Mesenchymal stem cell (in vitro differentiated cells and primary cell): Measurements from ENCODE around the gene SARDH.

ENCODE experiments used
- DNase-seq: peaks from one replicate; pipeline ENCODE4 v3.0.0-alpha.2; 2013
- H2AFZ ChIP-seq: one replicate; pipeline ENCODE4 v1.6.1; 2013; ENCODE audit warnings: low read depth, mild to moderate bottlenecking, control low read depth, inconsistent platforms, low read length, moderate library complexity
- H2AK5ac ChIP-seq: 2 replicates; pipeline ENCODE4 v1.6.1; 2013; ENCODE audit warnings: low read length, moderate library complexity, mild to moderate bottlenecking, inconsistent platforms; ENCODE audit not compliant: severe bottlenecking
- H2BK120ac ChIP-seq: one replicate; pipeline ENCODE4 v1.6.1; 2013; ENCODE audit warnings: low read depth, mild to moderate bottlenecking, inconsistent platforms, low read length, moderate library complexity
- H2BK12ac ChIP-seq, 2 experiments: one replicate each; pipeline ENCODE4 v1.6.1; 2013; ENCODE audit warnings: inconsistent platforms in 2 of 2, low read length in 2 of 2, mild to moderate bottlenecking in 2 of 2, moderate library complexity in 2 of 2, control low read depth in 1 of 2
- H2BK15ac ChIP-seq: one replicate; pipeline ENCODE4 v1.6.1; 2013; ENCODE audit warnings: mild to moderate bottlenecking, low read depth, inconsistent platforms; ENCODE audit not compliant: poor library complexity, severe bottlenecking
- H2BK5ac ChIP-seq: 2 replicates; pipeline ENCODE4 v1.6.1; 2013; ENCODE audit warnings: low read depth, mild to moderate bottlenecking, low read length, control low read depth, inconsistent platforms; ENCODE audit not compliant: poor library complexity, severe bottlenecking
- H3K14ac ChIP-seq, 2 experiments: one replicate each; pipeline ENCODE4 v1.6.1; 2013; ENCODE audit warnings: inconsistent platforms in 2 of 2, low read length in 2 of 2, control low read depth in 1 of 2, mild to moderate bottlenecking in 1 of 2, moderate library complexity in 1 of 2
- H3K18ac ChIP-seq, 2 experiments: one replicate each; pipeline ENCODE4 v1.6.1; 2013; ENCODE audit warnings: inconsistent platforms in 2 of 2, low read length in 2 of 2, control low read depth in 1 of 2, low read depth in 1 of 2, mild to moderate bottlenecking in 1 of 2
- H3K23ac ChIP-seq, 2 experiments: one replicate each; pipeline ENCODE4 v1.6.1; 2013; ENCODE audit warnings: inconsistent platforms in 2 of 2, low read length in 2 of 2, mild to moderate bottlenecking in 2 of 2, moderate library complexity in 2 of 2, control low read depth in 1 of 2
- H3K27ac ChIP-seq: 2 replicates; pipeline ENCODE4 v1.5.1; 2013; ENCODE audit warnings: mild to moderate bottlenecking, moderate library complexity, low read length, control low read depth, inconsistent platforms; ENCODE audit not compliant: poor library complexity, severe bottlenecking
- H3K27me3 ChIP-seq, 2 experiments: 2 replicates each; pipeline versions ENCODE4 v1.6.1 to v1.7.0; 2013; ENCODE audit warnings: low read length in 2 of 2, mild to moderate bottlenecking in 2 of 2, moderate library complexity in 2 of 2, control low read depth in 1 of 2, inconsistent platforms in 1 of 2; ENCODE audit not compliant: control insufficient read depth in 1 of 2, insufficient read depth in 1 of 2
- H3K36me3 ChIP-seq, 2 experiments: 2 replicates each; pipeline versions ENCODE4 v1.6.1 to v1.7.0; 2013; ENCODE audit warnings: low read length in 2 of 2, control low read depth in 1 of 2, inconsistent platforms in 1 of 2, low read depth in 1 of 2, mild to moderate bottlenecking in 1 of 2; ENCODE audit not compliant: insufficient read depth in 2 of 2, control insufficient read depth in 1 of 2
- H3K4ac ChIP-seq, 2 experiments: one replicate each; pipeline ENCODE4 v1.6.1; 2013; ENCODE audit warnings: inconsistent platforms in 2 of 2, low read length in 2 of 2, mild to moderate bottlenecking in 2 of 2, moderate library complexity in 2 of 2, control low read depth in 1 of 2, low read depth in 1 of 2
- H3K4me1 ChIP-seq: 2 replicates; pipeline ENCODE4 v1.6.1; 2013; ENCODE audit warnings: low read depth, low read length, control low read depth; ENCODE audit not compliant: control insufficient read depth, insufficient read depth
- H3K4me2 ChIP-seq: 2 replicates; pipeline ENCODE4 v1.6.1; 2013; ENCODE audit warnings: low read length, mild to moderate bottlenecking, inconsistent platforms; ENCODE audit not compliant: poor library complexity, severe bottlenecking
- H3K4me3 ChIP-seq, 2 experiments: 2 replicates each; pipeline versions ENCODE4 v1.5.1 to v1.7.0; 2013; ENCODE audit warnings: low read length in 2 of 2, mild to moderate bottlenecking in 2 of 2, control low read depth in 1 of 2, low read depth in 1 of 2; ENCODE audit not compliant: insufficient read depth in 1 of 2
- H3K79me1 ChIP-seq: replicated peaks from 2 replicates; pipeline ENCODE4 v1.6.1; 2013; ENCODE audit warnings: mild to moderate bottlenecking, control low read depth, low read length, inconsistent platforms; ENCODE audit not compliant: poor library complexity, severe bottlenecking
- H3K9ac ChIP-seq: 2 replicates; pipeline ENCODE4 v1.7.0; 2013; ENCODE audit warnings: mild to moderate bottlenecking, low read length, moderate library complexity
- H3K9me3 ChIP-seq: 2 replicates; pipeline ENCODE4 v1.7.0; 2013; ENCODE audit warnings: mild to moderate bottlenecking, low read length; ENCODE audit not compliant: control insufficient read depth
- H4K8ac ChIP-seq: one replicate; pipeline ENCODE4 v1.6.1; 2013; ENCODE audit warnings: inconsistent platforms, mild to moderate bottlenecking, low read length, moderate library complexity
- H4K91ac ChIP-seq: one replicate; pipeline ENCODE4 v1.6.1; 2013; ENCODE audit warnings: mild to moderate bottlenecking, low read length, inconsistent platforms
- WGBS: methylation state at CpG from one replicate; pipeline ENCODE4 v1.1.7; 2013; ENCODE audit warnings: mixed read lengths; 5-methylcytosine and 5-hydroxymethylcytosine counted together

The SARDH gene

DNA sequence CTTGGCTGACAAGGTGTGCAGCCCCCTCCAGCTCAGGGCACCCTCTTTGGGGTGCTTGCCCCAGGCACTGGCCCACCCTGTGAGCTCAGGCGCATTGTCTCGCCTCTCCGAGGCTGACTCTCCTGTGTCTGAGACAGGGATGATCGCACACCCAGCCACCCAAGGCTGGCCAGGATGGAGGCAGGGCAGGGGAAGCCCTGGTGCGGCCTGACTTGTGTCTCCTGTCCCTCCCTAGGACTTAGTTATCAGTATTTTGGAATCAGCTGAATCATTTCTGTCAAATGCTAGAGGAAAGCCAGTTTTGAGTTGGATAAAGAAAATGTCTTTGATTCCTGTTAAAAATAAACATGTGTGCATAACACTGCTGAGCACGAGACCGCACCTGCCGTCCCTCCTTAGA, 104.5 kb downstream of the SARDH start:
- Histone ChIP-seq H3K4me3 (no peak overlapping the region), H3K27ac (no peak overlapping the region), H3K27me3 (peaks cover 59 to 92% of the 10 kb centered on the region in 2 experiments), H2BK12ac (no peak overlapping the region), H2BK5ac (no peak overlapping the region), H3K4ac (no peak overlapping the region), H4K8ac (no peak overlapping the region), H2BK15ac (no peak overlapping the region), H2AK5ac (no peak overlapping the region), H3K14ac (no peak overlapping the region), H3K18ac (no peak overlapping the region), H3K36me3 (no peaks in the 10 kb centered on the region), H4K91ac (no peak overlapping the region), H3K4me1 (no peaks in the 10 kb centered on the region), H3K9me3 (no peaks in the 10 kb centered on the region), H2BK120ac (no peak overlapping the region), H3K23ac (no peak overlapping the region), H3K79me1 (no peaks in the 10 kb centered on the region), H3K4me2 (no peak overlapping the region), H3K9ac (no peak overlapping the region), H2AFZ (no peak overlapping the region)
- no peak for DNase-seq
- 83% methylated on average over 8 of the region's 8 CpGs for WGBS

GRCh38 chr9:133632806-133633680, 105.1 kb downstream of the SARDH start:
- Histone ChIP-seq H3K9ac (no peak overlapping the region), H3K36me3 (no peaks in the 10 kb centered on the region), H2AK5ac (no peak overlapping the region), H3K4me2 (no peak overlapping the region), H3K23ac (peak overlapping the region in 1 of 2 experiments; percentile 53), H3K27me3 (peaks cover 62 to 92% of the 10 kb centered on the region in 2 experiments), H2BK12ac (no peak overlapping the region), H4K8ac (no peak overlapping the region), H3K14ac (peak overlapping the region in 1 of 2 experiments; percentile 9), H3K27ac (no peak overlapping the region), H2BK5ac (no peak overlapping the region), H2AFZ (no peak overlapping the region), H3K4ac (no peak overlapping the region), H4K91ac (no peak overlapping the region), H3K9me3 (peaks cover under 1% of the 10 kb centered on the region), H2BK15ac (no peak overlapping the region), H3K18ac (no peak overlapping the region), H3K4me1 (no peaks in the 10 kb centered on the region), H3K79me1 (no peaks in the 10 kb centered on the region), H2BK120ac (no peak overlapping the region), H3K4me3 (no peak overlapping the region)
- no peak for DNase-seq
- WGBS, result 88% methylated on average over 20 of the region's 27 CpGs

DNA sequence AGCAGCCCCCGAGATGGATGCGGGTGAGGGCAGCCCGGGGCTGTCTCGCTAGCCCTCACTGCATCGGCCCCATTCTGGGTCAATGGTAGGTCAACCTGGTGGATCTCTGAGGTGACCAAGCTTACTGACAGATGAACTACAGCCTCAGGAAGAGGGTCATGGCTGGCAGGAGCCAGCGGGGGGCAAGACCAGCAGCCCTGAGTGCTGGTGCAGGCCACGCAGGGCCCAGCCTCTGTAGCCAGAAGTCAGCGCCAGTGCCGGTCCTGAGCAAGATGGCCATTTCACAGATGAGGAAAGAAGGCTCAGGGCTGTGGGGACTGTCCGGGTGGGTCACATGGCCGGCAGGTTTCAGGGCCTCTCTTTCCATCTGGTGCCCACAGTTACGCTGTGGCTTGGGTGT, 107.0 kb downstream of the SARDH start:
- H3K27ac ChIP-seq, result no peak overlapping the region
- no peak overlapping the region for H3K4me3 ChIP-seq
- H3K14ac ChIP-seq, result no peak overlapping the region
- peaks cover 17% of the 10 kb centered on the region for H3K9me3 ChIP-seq
- no peak overlapping the region for H3K4me2 ChIP-seq
- DNase-seq, result no peak
- H3K4ac ChIP-seq, result no peak overlapping the region
- no peak overlapping the region for H2BK5ac ChIP-seq
- no peak overlapping the region for H3K18ac ChIP-seq
- no peak overlapping the region for H2AFZ ChIP-seq
- no peak overlapping the region for H2AK5ac ChIP-seq
- peak overlapping the region in 1 of 2 experiments; percentile 42 for H3K23ac ChIP-seq
- peaks cover 62 to 84% of the 10 kb centered on the region in 2 experiments for H3K27me3 ChIP-seq
- H3K4me1 ChIP-seq, result no peaks in the 10 kb centered on the region
- H3K9ac ChIP-seq, result no peak overlapping the region
- H3K36me3 ChIP-seq, result no peaks in the 10 kb centered on the region
- H2BK12ac ChIP-seq, result no peak overlapping the region
- no peak overlapping the region for H2BK120ac ChIP-seq
- no peak overlapping the region for H4K8ac ChIP-seq
- H2BK15ac ChIP-seq, result no peak overlapping the region
- 90% methylated on average over 12 of the region's 12 CpGs for WGBS
- no peak overlapping the region for H4K91ac ChIP-seq
- H3K79me1 ChIP-seq, result no peaks in the 10 kb centered on the region

GRCh38 chr9:133629221-133630110, 108.7 kb downstream of the SARDH start:
- no peak overlapping the region for H3K18ac ChIP-seq
- H2BK15ac ChIP-seq, result no peak overlapping the region
- DNase-seq, result no peak
- no peak overlapping the region for H3K9ac ChIP-seq
- no peak overlapping the region for H3K23ac ChIP-seq
- no peaks in the 10 kb centered on the region for H3K4me1 ChIP-seq
- no peaks in the 10 kb centered on the region for H3K79me1 ChIP-seq
- H3K27ac ChIP-seq, result no peak overlapping the region
- H2BK120ac ChIP-seq, result no peak overlapping the region
- H3K4me2 ChIP-seq, result no peak overlapping the region
- 88% methylated on average over 23 of the region's 23 CpGs for WGBS
- H3K4me3 ChIP-seq, result no peak overlapping the region
- no peak overlapping the region for H2AK5ac ChIP-seq
- no peak overlapping the region for H4K8ac ChIP-seq
- no peak overlapping the region for H3K14ac ChIP-seq
- no peak overlapping the region for H2BK12ac ChIP-seq
- no peak overlapping the region for H3K4ac ChIP-seq
- no peaks in the 10 kb centered on the region for H3K36me3 ChIP-seq
- peaks cover 59 to 73% of the 10 kb centered on the region in 2 experiments for H3K27me3 ChIP-seq
- peaks cover 28% of the 10 kb centered on the region for H3K9me3 ChIP-seq
- H4K91ac ChIP-seq, result no peak overlapping the region
- H2BK5ac ChIP-seq, result no peak overlapping the region
- H2AFZ ChIP-seq, result no peak overlapping the region
